ENCODE measurements around the gene CLEC10A.

- TF ChIP-seq, protein P1, sequence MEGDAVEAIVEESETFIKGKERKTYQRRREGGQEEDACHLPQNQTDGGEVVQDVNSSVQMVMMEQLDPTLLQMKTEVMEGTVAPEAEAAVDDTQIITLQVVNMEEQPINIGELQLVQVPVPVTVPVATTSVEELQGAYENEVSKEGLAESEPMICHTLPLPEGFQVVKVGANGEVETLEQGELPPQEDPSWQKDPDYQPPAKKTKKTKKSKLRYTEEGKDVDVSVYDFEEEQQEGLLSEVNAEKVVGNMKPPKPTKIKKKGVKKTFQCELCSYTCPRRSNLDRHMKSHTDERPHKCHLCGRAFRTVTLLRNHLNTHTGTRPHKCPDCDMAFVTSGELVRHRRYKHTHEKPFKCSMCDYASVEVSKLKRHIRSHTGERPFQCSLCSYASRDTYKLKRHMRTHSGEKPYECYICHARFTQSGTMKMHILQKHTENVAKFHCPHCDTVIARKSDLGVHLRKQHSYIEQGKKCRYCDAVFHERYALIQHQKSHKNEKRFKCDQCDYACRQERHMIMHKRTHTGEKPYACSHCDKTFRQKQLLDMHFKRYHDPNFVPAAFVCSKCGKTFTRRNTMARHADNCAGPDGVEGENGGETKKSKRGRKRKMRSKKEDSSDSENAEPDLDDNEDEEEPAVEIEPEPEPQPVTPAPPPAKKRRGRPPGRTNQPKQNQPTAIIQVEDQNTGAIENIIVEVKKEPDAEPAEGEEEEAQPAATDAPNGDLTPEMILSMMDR (IDR thresholded peaks at IDR 0.05; ENCODE audit: poor library complexity) = no peak
- no peak for TF ChIP-seq EZH2 (IDR thresholded peaks at IDR 0.05; ENCODE audit: borderline replicate concordance)
These were observed 11.8 kb downstream of the CLEC10A start for GRCh38 chr17:7068268-7068667.

All from hepatocyte (in vitro differentiated cells).